Fibroblast of lung (primary cell): Measurements from ENCODE around the gene SLC25A41. TPM values are rescaled to one million over a fixed set of nuclear protein-coding genes. Genes with fewer than 3 reads are reported as not detected.

Experiments
- DNase-seq, 2 donors: peaks; one replicate each; pipeline versions ENCODE4 v3.0.0 to v3.0.0-alpha.2; 2010; ENCODE audit warnings: low read depth in 2 of 2
- H2AFZ ChIP-seq: 2 replicates; pipeline ENCODE4 v1.5.1; 2012; ENCODE audit warnings: low read length, control low read depth, inconsistent platforms
- H3K27ac ChIP-seq: 2 replicates; pipeline ENCODE4 v1.5.1; 2011; ENCODE audit warnings: low read length, control low read depth; ENCODE audit not compliant: insufficient read depth
- H3K27me3 ChIP-seq: 2 replicates; pipeline ENCODE4 v1.5.1; 2011; ENCODE audit warnings: mild to moderate bottlenecking, low read length; ENCODE audit not compliant: control insufficient read depth, insufficient read depth
- H3K36me3 ChIP-seq: 2 replicates; pipeline ENCODE4 v1.5.1; 2011; ENCODE audit warnings: low read length; ENCODE audit not compliant: control insufficient read depth, insufficient read depth
- H3K4me1 ChIP-seq: 2 replicates; pipeline ENCODE4 v1.5.1; 2011; ENCODE audit warnings: low read length; ENCODE audit not compliant: control insufficient read depth, insufficient read depth; ENCODE audit errors: extremely low read depth
- H3K4me2 ChIP-seq: 2 replicates; pipeline ENCODE4 v1.5.1; 2011; ENCODE audit warnings: low read length, control low read depth; ENCODE audit not compliant: insufficient read depth; ENCODE audit errors: extremely low read depth
- H3K4me3 ChIP-seq, 4 experiments: fragments of 200-600 bp in 1 of 4; sonication (generic) in 1 of 4; replicated peaks in 1 of 4; 2 replicates each; pipeline ENCODE4 v1.5.1; 2011 to 2016; ENCODE audit warnings: low read length in 4 of 4, low read depth in 3 of 4, mild to moderate bottlenecking in 3 of 4, control low read depth in 2 of 4, inconsistent platforms in 1 of 4, mixed read lengths in 1 of 4; ENCODE audit not compliant: insufficient read depth in 1 of 4; ENCODE audit errors: control extremely low read depth in 1 of 4
- H3K79me2 ChIP-seq: 2 replicates; pipeline ENCODE4 v1.5.1; 2012; ENCODE audit warnings: mild to moderate bottlenecking, low read length, inconsistent platforms; ENCODE audit not compliant: control insufficient read depth, insufficient read depth
- H3K9ac ChIP-seq: 2 replicates; pipeline ENCODE4 v1.5.1; 2011; ENCODE audit warnings: mild to moderate bottlenecking, low read length, control low read depth; ENCODE audit not compliant: insufficient read depth
- H3K9me3 ChIP-seq: 2 replicates; pipeline ENCODE4 v1.5.1; 2012; ENCODE audit warnings: low read depth, low read length; ENCODE audit not compliant: control insufficient read depth, insufficient read depth
- H4K20me1 ChIP-seq: 2 replicates; pipeline ENCODE4 v1.5.1; 2011; ENCODE audit warnings: low read length; ENCODE audit not compliant: control insufficient read depth, insufficient read depth; ENCODE audit errors: extremely low read depth
- EZH2 ChIP-seq: IDR thresholded peaks from 2 replicates; pipeline ENCODE4 v1.5.1; 2012; ENCODE audit warnings: low read length, control low read depth, mild to moderate bottlenecking; ENCODE audit errors: missing control alignments
- polyA plus RNA-seq, 2 donors: library from polyadenylated mRNA; depleted of rRNA in 1 of 2; stranded (reverse) in 1 of 2; unstranded in 1 of 2; fragments of >200 nt; gene quantifications; 2 replicates each; pipeline ENCODE4 v1.2.1, GENCODE V29; 2011 to 2012; ENCODE audit warnings: missing spikeins in 1 of 2
- total RNA-seq: library from RNA; depleted of rRNA; stranded (reverse); fragments of >200 nt; gene quantifications from 2 replicates; pipeline ENCODE4 v1.2.1, GENCODE V29; 2014
- TF ChIP-seq, protein P1 (sequence below), 2 donors: IDR thresholded peaks in 1 of 2; conservative IDR thresholded peaks in 1 of 2; 1 replicate in 1 of 2; 2 replicates in 1 of 2; pipeline ENCODE4 v1.5.1; 2011 to 2012; ENCODE audit warnings: low read length in 2 of 2, control low read depth in 1 of 2, inconsistent platforms in 1 of 2, low read depth in 1 of 2, mild to moderate bottlenecking in 1 of 2

Gene SLC25A41
- total and polyA plus RNA-seq, 2 donors (not counting 1 experiment from before 2014, with no cell fraction given): under 0.01 TPM; not detected in 1

DNA sequence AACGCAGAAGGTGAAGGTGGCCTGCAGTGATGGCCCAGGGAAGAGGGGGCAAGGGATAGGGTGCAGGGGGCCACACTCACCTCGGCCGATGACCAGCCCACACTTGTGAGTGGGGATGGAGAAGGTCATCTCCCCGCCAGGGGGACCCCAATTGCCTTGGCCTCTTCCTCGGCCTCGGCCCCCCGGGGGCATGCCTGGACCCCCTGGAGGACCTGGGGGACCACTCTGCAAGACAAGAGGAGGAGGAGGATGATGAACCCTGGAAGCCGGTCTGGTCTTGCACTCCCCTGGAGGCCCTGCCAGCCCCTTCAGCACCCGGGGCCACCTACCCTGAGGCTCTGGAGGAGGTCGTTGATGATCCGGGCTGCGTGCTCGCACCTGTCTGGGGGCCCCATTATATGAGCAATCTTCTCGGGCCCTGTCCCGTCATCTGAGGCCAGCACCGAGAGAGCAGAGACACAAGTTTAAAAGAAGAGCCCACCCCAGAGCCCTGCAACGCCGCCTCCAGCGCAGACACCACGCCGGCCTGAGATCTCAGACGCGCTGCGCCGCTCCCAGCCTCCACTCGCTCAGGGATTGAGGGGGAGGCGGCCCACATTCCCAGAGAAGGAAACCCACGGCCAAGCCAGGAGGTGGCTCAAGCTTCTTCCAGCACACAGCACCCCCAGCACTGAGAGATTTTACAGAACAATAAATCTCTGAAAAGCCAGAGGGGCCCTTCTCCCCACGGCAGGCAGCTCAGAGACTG is 16.7 kb downstream of the SLC25A41 start:
- Histone ChIP-seq H3K27me3 (no peaks in the 10 kb centered on the region), H2AFZ (no peak overlapping the region), H3K36me3 (peaks cover 49% of the 10 kb centered on the region), H3K79me2 (peaks cover 32% of the 10 kb centered on the region), H3K4me1 (no peaks in the 10 kb centered on the region), H3K27ac (no peak overlapping the region), H3K4me3 (no peak overlapping the region), H3K4me2 (no peak overlapping the region), H3K9ac (no peak overlapping the region), H4K20me1 (peaks cover 2% of the 10 kb centered on the region), H3K9me3 (no peaks in the 10 kb centered on the region)
- TF ChIP-seq, protein P1, sequence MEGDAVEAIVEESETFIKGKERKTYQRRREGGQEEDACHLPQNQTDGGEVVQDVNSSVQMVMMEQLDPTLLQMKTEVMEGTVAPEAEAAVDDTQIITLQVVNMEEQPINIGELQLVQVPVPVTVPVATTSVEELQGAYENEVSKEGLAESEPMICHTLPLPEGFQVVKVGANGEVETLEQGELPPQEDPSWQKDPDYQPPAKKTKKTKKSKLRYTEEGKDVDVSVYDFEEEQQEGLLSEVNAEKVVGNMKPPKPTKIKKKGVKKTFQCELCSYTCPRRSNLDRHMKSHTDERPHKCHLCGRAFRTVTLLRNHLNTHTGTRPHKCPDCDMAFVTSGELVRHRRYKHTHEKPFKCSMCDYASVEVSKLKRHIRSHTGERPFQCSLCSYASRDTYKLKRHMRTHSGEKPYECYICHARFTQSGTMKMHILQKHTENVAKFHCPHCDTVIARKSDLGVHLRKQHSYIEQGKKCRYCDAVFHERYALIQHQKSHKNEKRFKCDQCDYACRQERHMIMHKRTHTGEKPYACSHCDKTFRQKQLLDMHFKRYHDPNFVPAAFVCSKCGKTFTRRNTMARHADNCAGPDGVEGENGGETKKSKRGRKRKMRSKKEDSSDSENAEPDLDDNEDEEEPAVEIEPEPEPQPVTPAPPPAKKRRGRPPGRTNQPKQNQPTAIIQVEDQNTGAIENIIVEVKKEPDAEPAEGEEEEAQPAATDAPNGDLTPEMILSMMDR (conservative IDR thresholded peaks at IDR 0.05 in 1 of 2, IDR thresholded peaks at IDR 0.05 in 1 of 2; ENCODE audit: low read depth in 1 of 2, low read length in 2 of 2): no peak
- DNase-seq: no peak

DNA sequence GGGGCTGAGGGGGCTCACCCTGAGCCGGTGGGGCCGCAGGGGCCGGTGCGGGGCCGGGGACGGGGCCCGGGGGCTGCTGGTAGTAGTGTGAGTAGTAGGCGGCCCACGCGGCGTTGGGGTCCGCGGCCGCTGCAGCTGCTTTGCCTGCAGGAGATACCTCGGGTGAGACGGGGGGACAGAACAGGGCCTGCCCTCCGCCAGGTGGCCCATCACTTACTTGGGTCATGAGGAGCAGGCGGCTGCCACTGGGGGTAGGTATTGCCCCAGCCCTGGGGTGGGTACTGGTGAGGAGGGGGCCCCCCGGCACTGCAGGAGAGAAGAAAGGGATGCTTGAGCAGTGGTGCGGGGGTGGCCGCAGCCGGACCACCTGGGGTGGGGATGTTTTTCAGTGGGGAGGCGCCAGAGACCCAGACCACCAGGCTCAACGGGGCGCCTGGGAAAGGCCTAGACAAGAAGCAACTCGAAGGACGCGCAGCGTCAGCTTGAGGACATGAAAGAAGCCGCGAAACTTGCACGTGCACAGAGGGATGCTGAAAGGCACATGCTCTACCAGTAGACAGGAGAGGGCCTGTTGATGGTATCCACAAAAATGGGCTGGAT is 17.9 kb downstream of the SLC25A41 start:
- Histone ChIP-seq H3K9me3 (no peaks in the 10 kb centered on the region), H2AFZ (no peak overlapping the region), H3K4me1 (no peaks in the 10 kb centered on the region), H3K79me2 (peaks cover 20% of the 10 kb centered on the region), H3K9ac (no peak overlapping the region), H3K4me2 (no peak overlapping the region), H3K36me3 (peaks cover 42% of the 10 kb centered on the region), H3K4me3 (no peak overlapping the region), H4K20me1 (no peaks in the 10 kb centered on the region), H3K27me3 (no peaks in the 10 kb centered on the region), H3K27ac (no peak overlapping the region)
- TF ChIP-seq, protein P1 (conservative IDR thresholded peaks at IDR 0.05 in 1 of 2, IDR thresholded peaks at IDR 0.05 in 1 of 2; ENCODE audit: low read depth in 1 of 2, low read length in 2 of 2): no peak
- no peak for TF ChIP-seq EZH2
- DNase-seq: no peak

DNA sequence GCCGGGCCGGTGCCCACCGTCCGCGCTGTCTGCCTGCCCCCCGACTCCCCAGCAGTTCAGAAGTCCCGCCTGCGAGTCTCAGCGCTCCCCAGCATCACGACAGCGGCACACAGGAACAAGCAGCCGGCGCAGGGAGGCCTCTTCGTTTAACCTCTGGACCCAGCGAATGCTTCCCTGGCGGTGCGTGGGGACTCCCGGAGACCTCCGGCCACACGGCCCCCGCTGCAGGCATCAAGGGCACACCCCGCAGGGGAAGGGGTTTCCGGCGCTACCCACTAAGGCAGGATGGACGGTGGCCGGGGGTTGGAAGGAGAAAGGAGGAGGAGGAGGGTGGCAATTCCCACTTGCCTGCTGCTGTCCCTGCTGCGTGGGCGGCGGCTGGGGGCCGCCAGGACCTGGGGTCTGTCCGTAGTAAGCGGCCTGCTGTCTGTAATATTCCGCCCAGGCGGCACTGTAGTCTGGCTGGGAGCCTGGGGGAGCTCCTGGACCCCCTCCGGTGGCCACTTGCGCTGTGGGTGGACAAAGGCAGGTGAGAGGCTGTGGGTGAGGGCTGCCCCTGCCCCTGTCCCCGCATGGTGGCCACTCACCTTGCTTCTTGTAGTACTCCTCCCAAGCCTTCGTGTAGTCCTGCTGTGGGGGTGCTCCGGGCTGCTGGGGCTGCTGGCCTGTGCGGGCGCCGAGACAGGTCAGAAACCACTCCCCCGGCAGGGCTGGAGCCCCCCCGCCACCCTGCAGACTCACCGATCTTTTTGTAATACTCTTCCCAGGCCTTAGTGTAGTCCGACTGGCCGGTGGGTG is 18.6 kb downstream of the SLC25A41 start:
- H3K36me3 ChIP-seq: peaks cover 38% of the 10 kb centered on the region
- DNase-seq: no peak
- no peaks in the 10 kb centered on the region for H3K9me3 ChIP-seq
- no peaks in the 10 kb centered on the region for H3K27me3 ChIP-seq
- TF ChIP-seq EZH2: no peak
- TF ChIP-seq, protein P1 (conservative IDR thresholded peaks at IDR 0.05 in 1 of 2, IDR thresholded peaks at IDR 0.05 in 1 of 2; ENCODE audit: low read depth in 1 of 2, low read length in 2 of 2): no peak
- H3K27ac ChIP-seq: no peak overlapping the region
- H3K4me1 ChIP-seq: no peaks in the 10 kb centered on the region
- no peak overlapping the region for H2AFZ ChIP-seq
- no peaks in the 10 kb centered on the region for H4K20me1 ChIP-seq
- peaks cover 13% of the 10 kb centered on the region for H3K79me2 ChIP-seq
- no peak overlapping the region for H3K4me3 ChIP-seq
- no peak overlapping the region for H3K9ac ChIP-seq
- H3K4me2 ChIP-seq: no peak overlapping the region
